HepG2 (cell line): ENCODE results near the gene ZNF559. TPM values are rescaled to one million over a fixed set of nuclear protein-coding genes. Genes with fewer than 3 reads are reported as not detected.

Experiments used
- AGO1 ChIP-seq: fragments of 200-400 bp; formaldehyde crosslinking; IDR thresholded peaks from 2 replicates; pipeline ENCODE4 v1.6.1; 2017; ENCODE audit warnings: mild to moderate bottlenecking, low read depth, low read length, moderate library complexity; ENCODE audit not compliant: poor library complexity, severe bottlenecking
- FLYWCH1 ChIP-seq: sonication (generic); formaldehyde crosslinking; IDR thresholded peaks from 2 replicates; pipeline ENCODE4 v1.8.1; 2023; ENCODE audit warnings: mild to moderate bottlenecking, missing genetic modification reagents
- HNF1A ChIP-seq, 2 experiments: sonication (generic) in 1 of 2; formaldehyde crosslinking in 1 of 2; IDR thresholded peaks; 2 replicates each; pipeline versions ENCODE4 v1.4.0 to v1.6.1; 2016 to 2020; ENCODE audit warnings: borderline replicate concordance in 1 of 2, low read depth in 1 of 2, mild to moderate bottlenecking in 1 of 2, missing genetic modification reagents in 1 of 2
- HOXA3 ChIP-seq: sonication (generic); formaldehyde crosslinking; IDR thresholded peaks from 2 replicates; pipeline ENCODE4 v1.5.0; 2020; ENCODE audit warnings: missing genetic modification reagents
- JUND ChIP-seq: sonication (generic); formaldehyde crosslinking; IDR thresholded peaks from 2 replicates; pipeline ENCODE4 v1.8.0; 2022; ENCODE audit warnings: mild to moderate bottlenecking, missing genetic modification reagents
- KLF11 ChIP-seq: IDR thresholded peaks from 2 replicates; pipeline ENCODE4 v1.6.1; 2016; ENCODE audit warnings: missing compliant biosample characterization
- MBNL3 ChIP-seq: fragments of 250-450 bp; sonication (Bioruptor Pico); conservative IDR thresholded peaks from 2 replicates; pipeline ENCODE4 v1.8.0; 2022; ENCODE audit warnings: mild to moderate bottlenecking, inconsistent platforms
- NFRKB ChIP-seq: fragments of 450-650 bp; IDR thresholded peaks from 2 replicates; pipeline ENCODE4 v1.6.1; 2017
- ZBTB7B ChIP-seq: sonication (generic); formaldehyde crosslinking; IDR thresholded peaks from 2 replicates; pipeline ENCODE4 v1.4.0; 2020; ENCODE audit warnings: missing genetic modification reagents
- ZMYM4 ChIP-seq: sonication (generic); formaldehyde crosslinking; IDR thresholded peaks from 2 replicates; pipeline ENCODE4 v1.8.1; 2023; ENCODE audit warnings: mild to moderate bottlenecking, missing genetic modification reagents
- ZNF331 ChIP-seq: sonication (generic); formaldehyde crosslinking; IDR thresholded peaks from 2 replicates; pipeline ENCODE4 v1.4.0; 2020; ENCODE audit warnings: missing genetic modification reagents
- ZNF550 ChIP-seq: sonication (generic); formaldehyde crosslinking; IDR thresholded peaks from 2 replicates; pipeline ENCODE4 v1.4.0; 2020; ENCODE audit warnings: mild to moderate bottlenecking, missing genetic modification reagents, borderline replicate concordance
- ZNF670 ChIP-seq: sonication (generic); formaldehyde crosslinking; IDR thresholded peaks from 2 replicates; pipeline ENCODE4 v1.8.0; 2022; ENCODE audit warnings: mild to moderate bottlenecking, missing genetic modification reagents, borderline replicate concordance
- ZNF749 ChIP-seq: sonication (generic); formaldehyde crosslinking; IDR thresholded peaks from 2 replicates; pipeline ENCODE4 v1.8.0; 2022; ENCODE audit warnings: mild to moderate bottlenecking, missing genetic modification reagents, moderate library complexity, borderline replicate concordance
- ZNF768 ChIP-seq: sonication (generic); formaldehyde crosslinking; IDR thresholded peaks from 2 replicates; pipeline ENCODE4 v1.4.0; 2020; ENCODE audit warnings: missing genetic modification reagents
- ZSCAN20 ChIP-seq: sonication (generic); formaldehyde crosslinking; IDR thresholded peaks from 2 replicates; pipeline ENCODE4 v1.4.0; 2020; ENCODE audit warnings: missing genetic modification reagents, mild to moderate bottlenecking, borderline replicate concordance
- polyA plus RNA-seq, 8 experiments: library from polyadenylated mRNA; depleted of rRNA in 3 of 8; stranded (reverse) in 7 of 8; unstranded in 1 of 8; fragments of >200 nt; fragmentation: Illumina TruSeq in 4 of 8; extraction: Trizol in 4 of 8; gene quantifications; 2 replicates each; pipeline versions ENCODE4 v1.2.1 to v1.2.3, GENCODE V29; 2011 to 2016; ENCODE audit warnings: low read depth in 4 of 8, missing spikeins in 1 of 8, mixed read lengths in 1 of 8; ENCODE audit not compliant: insufficient read depth in 1 of 8
- total RNA-seq, 5 experiments: library from RNA; depleted of rRNA; stranded (reverse); fragments of >200 nt; fragmentation: Illumina TruSeq; extraction: Trizol; gene quantifications; 2 replicates each; pipeline ENCODE4 v1.2.3, GENCODE V29; 2016; ENCODE audit warnings: low read depth in 1 of 5
- TF ChIP-seq, protein P1 (sequence below): sonication (generic); formaldehyde crosslinking; IDR thresholded peaks from 2 replicates; pipeline ENCODE4 v1.5.0; 2020; ENCODE audit warnings: mild to moderate bottlenecking, low read depth, missing genetic modification reagents, borderline replicate concordance
- TF ChIP-seq, protein P2 (sequence below): IDR thresholded peaks from 2 replicates; pipeline ENCODE4 v1.6.1; 2016; ENCODE audit warnings: low read depth, missing genetic modification reagents, missing compliant biosample characterization
- TF ChIP-seq, protein P3 (sequence below): sonication (generic); IDR thresholded peaks from 2 replicates; pipeline ENCODE4 v1.6.1; 2016; ENCODE audit warnings: low read depth, borderline replicate concordance

Gene ZNF559
- total and polyA plus RNA-seq, 2 of the 13 experiments (the other 11 are each of a cell fraction or from before 2014, with no cell fraction given): 6.3 to 9.8 TPM

DNA sequence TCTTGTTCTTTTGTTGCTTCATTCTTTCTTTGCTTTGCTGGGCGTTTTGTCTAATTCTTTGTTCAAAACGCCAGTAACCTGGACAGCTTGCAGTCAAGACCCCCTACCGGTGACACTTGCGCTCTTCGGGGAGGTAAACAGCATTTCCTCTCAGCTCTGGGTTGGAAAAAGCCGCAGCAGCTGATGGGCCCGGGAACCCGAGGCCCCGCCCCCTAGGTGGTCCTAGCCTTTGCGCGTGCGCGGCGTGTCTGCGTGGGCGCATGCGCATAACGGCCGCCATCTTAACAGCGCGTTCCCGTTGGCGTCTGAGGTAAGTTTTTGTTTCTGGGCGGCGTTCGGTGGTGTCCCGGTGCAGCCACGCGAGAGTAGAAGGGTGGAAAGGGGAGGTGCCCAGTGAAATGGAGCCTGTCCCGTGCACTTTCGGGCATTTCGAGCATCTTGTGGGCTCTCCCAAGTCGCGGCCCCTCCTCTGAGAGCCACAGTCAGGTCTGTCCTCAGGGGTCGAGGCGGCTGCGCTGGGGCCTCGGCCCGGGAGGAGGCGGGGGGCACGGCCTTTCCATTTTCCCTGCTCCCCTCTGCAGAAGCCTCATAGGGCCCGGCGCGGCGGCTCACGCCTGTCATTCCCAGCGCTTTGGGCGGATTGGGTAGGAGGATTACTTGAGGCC lies at the start of gene ZNF559 (continued):
- no peak for TF ChIP-seq FLYWCH1 (CRISPR knock-in tag)
- TF ChIP-seq, protein P1, sequence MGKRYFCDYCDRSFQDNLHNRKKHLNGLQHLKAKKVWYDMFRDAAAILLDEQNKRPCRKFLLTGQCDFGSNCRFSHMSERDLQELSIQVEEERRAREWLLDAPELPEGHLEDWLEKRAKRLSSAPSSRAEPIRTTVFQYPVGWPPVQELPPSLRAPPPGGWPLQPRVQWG (CRISPR knock-in tag): no peak
- TF ChIP-seq HOXA3 (CRISPR knock-in tag): peak; percentile 47; the same call in 1 of the 2 replicates
- no peak for TF ChIP-seq JUND (CRISPR knock-in tag)
- TF ChIP-seq NFRKB: no peak
- TF ChIP-seq, protein P2, sequence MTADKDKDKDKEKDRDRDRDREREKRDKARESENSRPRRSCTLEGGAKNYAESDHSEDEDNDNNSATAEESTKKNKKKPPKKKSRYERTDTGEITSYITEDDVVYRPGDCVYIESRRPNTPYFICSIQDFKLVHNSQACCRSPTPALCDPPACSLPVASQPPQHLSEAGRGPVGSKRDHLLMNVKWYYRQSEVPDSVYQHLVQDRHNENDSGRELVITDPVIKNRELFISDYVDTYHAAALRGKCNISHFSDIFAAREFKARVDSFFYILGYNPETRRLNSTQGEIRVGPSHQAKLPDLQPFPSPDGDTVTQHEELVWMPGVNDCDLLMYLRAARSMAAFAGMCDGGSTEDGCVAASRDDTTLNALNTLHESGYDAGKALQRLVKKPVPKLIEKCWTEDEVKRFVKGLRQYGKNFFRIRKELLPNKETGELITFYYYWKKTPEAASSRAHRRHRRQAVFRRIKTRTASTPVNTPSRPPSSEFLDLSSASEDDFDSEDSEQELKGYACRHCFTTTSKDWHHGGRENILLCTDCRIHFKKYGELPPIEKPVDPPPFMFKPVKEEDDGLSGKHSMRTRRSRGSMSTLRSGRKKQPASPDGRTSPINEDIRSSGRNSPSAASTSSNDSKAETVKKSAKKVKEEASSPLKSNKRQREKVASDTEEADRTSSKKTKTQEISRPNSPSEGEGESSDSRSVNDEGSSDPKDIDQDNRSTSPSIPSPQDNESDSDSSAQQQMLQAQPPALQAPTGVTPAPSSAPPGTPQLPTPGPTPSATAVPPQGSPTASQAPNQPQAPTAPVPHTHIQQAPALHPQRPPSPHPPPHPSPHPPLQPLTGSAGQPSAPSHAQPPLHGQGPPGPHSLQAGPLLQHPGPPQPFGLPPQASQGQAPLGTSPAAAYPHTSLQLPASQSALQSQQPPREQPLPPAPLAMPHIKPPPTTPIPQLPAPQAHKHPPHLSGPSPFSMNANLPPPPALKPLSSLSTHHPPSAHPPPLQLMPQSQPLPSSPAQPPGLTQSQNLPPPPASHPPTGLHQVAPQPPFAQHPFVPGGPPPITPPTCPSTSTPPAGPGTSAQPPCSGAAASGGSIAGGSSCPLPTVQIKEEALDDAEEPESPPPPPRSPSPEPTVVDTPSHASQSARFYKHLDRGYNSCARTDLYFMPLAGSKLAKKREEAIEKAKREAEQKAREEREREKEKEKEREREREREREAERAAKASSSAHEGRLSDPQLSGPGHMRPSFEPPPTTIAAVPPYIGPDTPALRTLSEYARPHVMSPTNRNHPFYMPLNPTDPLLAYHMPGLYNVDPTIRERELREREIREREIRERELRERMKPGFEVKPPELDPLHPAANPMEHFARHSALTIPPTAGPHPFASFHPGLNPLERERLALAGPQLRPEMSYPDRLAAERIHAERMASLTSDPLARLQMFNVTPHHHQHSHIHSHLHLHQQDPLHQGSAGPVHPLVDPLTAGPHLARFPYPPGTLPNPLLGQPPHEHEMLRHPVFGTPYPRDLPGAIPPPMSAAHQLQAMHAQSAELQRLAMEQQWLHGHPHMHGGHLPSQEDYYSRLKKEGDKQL (CRISPR knock-in tag): no peak
- peak; percentile 77 for TF ChIP-seq ZMYM4 (CRISPR knock-in tag)
- TF ChIP-seq KLF11 (CRISPR knock-in tag): no peak
- TF ChIP-seq HNF1A (IDR thresholded peaks at IDR 0.05; ENCODE audit: low read depth): no peak
- TF ChIP-seq HNF1A (CRISPR knock-in tag; IDR thresholded peaks at IDR 0.05; ENCODE audit: borderline replicate concordance): no peak
- no peak for TF ChIP-seq MBNL3 (CRISPR knock-in tag)
- no peak for TF ChIP-seq ZNF768 (CRISPR knock-in tag)
- no peak for TF ChIP-seq ZNF550 (CRISPR knock-in tag)
- TF ChIP-seq ZSCAN20 (CRISPR knock-in tag): no peak
- TF ChIP-seq, protein P3, sequence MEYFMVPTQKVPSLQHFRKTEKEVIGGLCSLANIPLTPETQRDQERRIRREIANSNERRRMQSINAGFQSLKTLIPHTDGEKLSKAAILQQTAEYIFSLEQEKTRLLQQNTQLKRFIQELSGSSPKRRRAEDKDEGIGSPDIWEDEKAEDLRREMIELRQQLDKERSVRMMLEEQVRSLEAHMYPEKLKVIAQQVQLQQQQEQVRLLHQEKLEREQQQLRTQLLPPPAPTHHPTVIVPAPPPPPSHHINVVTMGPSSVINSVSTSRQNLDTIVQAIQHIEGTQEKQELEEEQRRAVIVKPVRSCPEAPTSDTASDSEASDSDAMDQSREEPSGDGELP: peak; percentile 77; the same call in 1 of the 2 replicates
- no peak; the same call in 1 of the 2 replicates for TF ChIP-seq ZBTB7B (CRISPR knock-in tag)
- TF ChIP-seq ZNF749 (CRISPR knock-in tag): no peak
- TF ChIP-seq AGO1: peak; percentile 26
- no peak for TF ChIP-seq ZNF331 (CRISPR knock-in tag)
- TF ChIP-seq ZNF670 (CRISPR knock-in tag): no peak
